NCI-H2171 treated with DMSO at 0.1 percent for 48 hours (cell line): ENCODE results near the gene FLYWCH2.

Source experiments
- DNase-seq: peaks from one replicate; lab custom pipeline; 2025; lab: John Stamatoyannopoulos, UW

FLYWCH2 gene

GRCh38 chr16:2882650-2883457 is at the start of gene FLYWCH2:
TSS of gene FLYWCH2 (plus strand) at chr16:2883215. CDS start at chr16:2896450, 13,235 bp downstream.
- peak; percentile 99 for DNase-seq

GRCh38 chr16:2833776-2834175 is 49.2 kb upstream of the FLYWCH2 start:
- DNase-seq, result no peak

- no peak for DNase-seq
Observed at GRCh38 chr16:2834968-2835367, 48.0 kb upstream of the FLYWCH2 start.

GRCh38 chr16:2835638-2836493 is 47.1 kb upstream of the FLYWCH2 start:
- no peak for DNase-seq

GRCh38 chr16:2836646-2837508 is 46.1 kb upstream of the FLYWCH2 start:
- DNase-seq, result no peak

- no peak for DNase-seq
Observed at GRCh38 chr16:2838928-2839327, 44.1 kb upstream of the FLYWCH2 start.

- no peak for DNase-seq
Observed at GRCh38 chr16:2839650-2840450, 43.2 kb upstream of the FLYWCH2 start.

GRCh38 chr16:2840914-2841313 is 42.1 kb upstream of the FLYWCH2 start:
- DNase-seq, result no peak

- no peak for DNase-seq
Observed at GRCh38 chr16:2841606-2842339, 41.2 kb upstream of the FLYWCH2 start.

GRCh38 chr16:2842340-2843000 is 40.5 kb upstream of the FLYWCH2 start:
- no peak for DNase-seq

- DNase-seq, result no peak
Observed at GRCh38 chr16:2843526-2843925, 39.5 kb upstream of the FLYWCH2 start.

- DNase-seq, result no peak
Observed at GRCh38 chr16:2845116-2845515, 37.9 kb upstream of the FLYWCH2 start.

GRCh38 chr16:2846511-2847310 is 36.3 kb upstream of the FLYWCH2 start:
- DNase-seq, result no peak

GRCh38 chr16:2848933-2849725 is 33.9 kb upstream of the FLYWCH2 start:
- no peak for DNase-seq

- DNase-seq, result no peak
Observed at GRCh38 chr16:2852003-2852730, 30.8 kb upstream of the FLYWCH2 start.

- no peak for DNase-seq
Observed at GRCh38 chr16:2852731-2853507, 30.1 kb upstream of the FLYWCH2 start.

GRCh38 chr16:2853531-2854073 is 29.4 kb upstream of the FLYWCH2 start:
- DNase-seq, result no peak
